HEK293 (cell line): Measurements from ENCODE around the gene CHID1.

Experiments used
- CTCF ChIA-PET: fragments of 350-600 bp; formaldehyde crosslinking; extraction: SDS; loops from one replicate; lab custom pipeline; 2021; ENCODE audit warnings: antibody characterized with exemption; lab: Yijun Ruan, JAX
- POLR2A ChIA-PET: fragments of 300-600 bp; formaldehyde crosslinking; extraction: SDS; loops from one replicate; lab custom pipeline; 2020; ENCODE audit warnings: antibody characterized with exemption, inconsistent platforms; lab: Yijun Ruan, JAX
- H3K27ac ChIP-seq: fragments of 200-500 bp; sonication (Bioruptor generic); 2 replicates; pipeline ENCODE4 v1.5.1; 2014; ENCODE audit warnings: low read depth, low read length, control low read depth, inconsistent platforms; ENCODE audit errors: extremely low read depth
- H3K36me3 ChIP-seq, 2 experiments: fragments of 200-500 bp in 1 of 2; sonication (Bioruptor generic) in 1 of 2; 1 replicate in 1 of 2; 2 replicates in 1 of 2; pipeline ENCODE4 v1.5.1; 2014 to 2017; ENCODE audit warnings: inconsistent platforms in 2 of 2, low read length in 2 of 2; ENCODE audit not compliant: control insufficient read depth in 2 of 2, insufficient read depth in 1 of 2
- H3K4me1 ChIP-seq: fragments of 200-500 bp; sonication (Bioruptor generic); 2 replicates; pipeline ENCODE4 v1.5.1; 2014; ENCODE audit warnings: mild to moderate bottlenecking, low read length, inconsistent platforms; ENCODE audit not compliant: control insufficient read depth, insufficient read depth
- H3K4me3 ChIP-seq: 2 replicates; pipeline ENCODE4 v1.5.1; 2011; ENCODE audit warnings: low read depth, mild to moderate bottlenecking, control low read depth, low read length, moderate library complexity
- H3K9me3 ChIP-seq: fragments of 200-500 bp; sonication (Bioruptor generic); 2 replicates; pipeline ENCODE4 v1.5.1; 2014; ENCODE audit warnings: low read depth, low read length, inconsistent platforms; ENCODE audit not compliant: control insufficient read depth, insufficient read depth
- ELK4 ChIP-seq: IDR thresholded peaks from 2 replicates; pipeline ENCODE4 v1.6.1; 2011; ENCODE audit warnings: mild to moderate bottlenecking, low read depth, low read length, borderline replicate concordance
- IKZF3 ChIP-seq: fragments of 450-650 bp; IDR thresholded peaks from 2 replicates; pipeline ENCODE4 v1.5.0; 2018; ENCODE audit warnings: missing biosample characterization, mild to moderate bottlenecking, missing genetic modification characterization, moderate library complexity
- PRDM1 ChIP-seq: fragments of 450-650 bp; formaldehyde crosslinking; IDR thresholded peaks from 2 replicates; pipeline ENCODE4; 2016; ENCODE audit warnings: missing biosample characterization, missing genetic modification characterization
- SP3 ChIP-seq: fragments of 450-650 bp; formaldehyde crosslinking; IDR thresholded peaks from 2 replicates; pipeline ENCODE4 v1.5.1; 2016; ENCODE audit warnings: missing biosample characterization, missing genetic modification characterization
- ZBTB7A ChIP-seq: fragments of 450-650 bp; formaldehyde crosslinking; IDR thresholded peaks from 2 replicates; pipeline ENCODE4 v1.5.1; 2016; ENCODE audit warnings: low read depth, missing biosample characterization, missing genetic modification characterization
- ZEB2 ChIP-seq: fragments of 450-650 bp; formaldehyde crosslinking; IDR thresholded peaks from 2 replicates; pipeline ENCODE4 v1.5.1; 2016; ENCODE audit warnings: missing biosample characterization, missing genetic modification characterization
- ZNF121 ChIP-seq: fragments of 450-650 bp; formaldehyde crosslinking; IDR thresholded peaks from 2 replicates; pipeline ENCODE4 v1.5.1; 2016; ENCODE audit warnings: missing biosample characterization, missing genetic modification characterization
- ZNF214 ChIP-seq: fragments of 450-650 bp; formaldehyde crosslinking; IDR thresholded peaks from 2 replicates; pipeline ENCODE4 v1.5.1; 2017; ENCODE audit warnings: missing biosample characterization, mild to moderate bottlenecking, missing genetic modification characterization, borderline replicate concordance
- ZNF223 ChIP-seq: fragments of 450-650 bp; formaldehyde crosslinking; IDR thresholded peaks from 2 replicates; pipeline ENCODE4 v1.5.1; 2016; ENCODE audit warnings: missing biosample characterization, missing genetic modification characterization
- ZNF366 ChIP-seq: fragments of 450-650 bp; formaldehyde crosslinking; conservative IDR thresholded peaks from 2 replicates; pipeline ENCODE4 v1.5.1; 2016; ENCODE audit warnings: missing biosample characterization, missing genetic modification characterization
- ZNF488 ChIP-seq: fragments of 450-650 bp; formaldehyde crosslinking; IDR thresholded peaks from 2 replicates; pipeline ENCODE4 v1.5.1; 2016; ENCODE audit warnings: missing biosample characterization, missing genetic modification characterization
- ZNF514 ChIP-seq: fragments of 450-650 bp; formaldehyde crosslinking; IDR thresholded peaks from 2 replicates; pipeline ENCODE4 v1.5.1; 2016; ENCODE audit warnings: missing biosample characterization, missing genetic modification characterization
- ZNF548 ChIP-seq: fragments of 450-650 bp; formaldehyde crosslinking; IDR thresholded peaks from 2 replicates; pipeline ENCODE4 v1.5.1; 2016; ENCODE audit warnings: missing biosample characterization, missing genetic modification characterization
- ZNF571 ChIP-seq: fragments of 450-650 bp; formaldehyde crosslinking; IDR thresholded peaks from 2 replicates; pipeline ENCODE4 v1.5.0; 2017; ENCODE audit warnings: missing biosample characterization, missing genetic modification characterization
- ZNF660 ChIP-seq: fragments of 450-650 bp; IDR thresholded peaks from 2 replicates; pipeline ENCODE4 v1.5.1; 2018; ENCODE audit warnings: missing biosample characterization, mild to moderate bottlenecking, missing genetic modification characterization
- ZNF830 ChIP-seq: fragments of 450-650 bp; IDR thresholded peaks from 2 replicates; pipeline ENCODE4 v1.5.0; 2018; ENCODE audit warnings: missing biosample characterization, missing genetic modification characterization, low read depth, mild to moderate bottlenecking, moderate library complexity
- ZSCAN16 ChIP-seq: fragments of 450-650 bp; formaldehyde crosslinking; IDR thresholded peaks from 2 replicates; pipeline ENCODE4 v1.5.1; 2016; ENCODE audit warnings: missing biosample characterization, missing genetic modification characterization
- TF ChIP-seq, protein P1 (sequence below): fragments of 450-650 bp; formaldehyde crosslinking; IDR thresholded peaks from 2 replicates; pipeline ENCODE4 v1.5.1; 2016; ENCODE audit warnings: missing biosample characterization, missing genetic modification characterization, borderline replicate concordance
- TF ChIP-seq, protein P2 (sequence below): fragments of 450-650 bp; formaldehyde crosslinking; IDR thresholded peaks from 2 replicates; pipeline ENCODE4 v1.5.1; 2016; ENCODE audit warnings: missing biosample characterization, missing genetic modification characterization
- TF ChIP-seq, protein P3 (sequence below): fragments of 450-650 bp; formaldehyde crosslinking; IDR thresholded peaks from 2 replicates; pipeline ENCODE4 v1.5.1; 2016; ENCODE audit warnings: missing biosample characterization, missing genetic modification characterization
- TF ChIP-seq, protein P4 (sequence below): fragments of 450-650 bp; formaldehyde crosslinking; IDR thresholded peaks from 2 replicates; pipeline ENCODE4 v1.5.1; 2016; ENCODE audit warnings: missing biosample characterization, missing genetic modification characterization

CHID1 gene

DNA sequence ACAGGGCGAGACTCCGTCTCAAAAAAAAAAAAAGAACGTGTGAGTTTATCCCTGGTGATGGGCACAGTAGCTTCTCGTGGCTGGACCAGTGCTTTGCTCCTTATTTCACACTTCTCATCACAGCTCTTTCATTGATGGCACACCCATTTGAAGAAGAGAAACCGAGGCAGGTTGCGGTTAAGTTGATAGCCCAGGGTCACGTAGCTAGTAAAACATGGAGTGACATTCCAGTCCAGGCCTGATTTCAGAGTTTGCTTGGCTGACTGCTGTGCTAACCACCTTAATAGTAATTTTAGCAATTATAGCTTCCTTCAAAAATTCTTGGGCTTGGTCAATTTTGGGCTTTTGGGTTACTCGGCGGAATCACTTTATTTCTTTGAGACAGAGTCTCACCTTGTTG, 40.9 kb upstream of the CHID1 start:
- Histone ChIP-seq H3K4me1 (no peaks in the 10 kb centered on the region), H3K36me3 (peaks cover 0 to 18% of the 10 kb centered on the region in 2 experiments; a peak in 2 of 3 replicates), H3K9me3 (no peaks in the 10 kb centered on the region), H3K27ac (no peak overlapping the region), H3K4me3 (no peak overlapping the region)
- CTCF ChIA-PET, result interaction anchor here (0.6 to 0.7 kb wide), 2 partner anchors 26 to 158 kb away, joined by 3 read pairs; partner anchors contain the start of gene AP2A2
- POLR2A ChIA-PET, result interaction anchor here (0.7 to 1.1 kb wide), 2 partner anchors 41 to 60 kb away, joined by 3 to 4 read pairs; partner anchors contain the start of gene CHID1
- TF ChIP-seq ZNF660 (tag by site-specific recombination), result no peak
- no peak for TF ChIP-seq ZNF121 (tag by site-specific recombination)
- TF ChIP-seq, protein P1, sequence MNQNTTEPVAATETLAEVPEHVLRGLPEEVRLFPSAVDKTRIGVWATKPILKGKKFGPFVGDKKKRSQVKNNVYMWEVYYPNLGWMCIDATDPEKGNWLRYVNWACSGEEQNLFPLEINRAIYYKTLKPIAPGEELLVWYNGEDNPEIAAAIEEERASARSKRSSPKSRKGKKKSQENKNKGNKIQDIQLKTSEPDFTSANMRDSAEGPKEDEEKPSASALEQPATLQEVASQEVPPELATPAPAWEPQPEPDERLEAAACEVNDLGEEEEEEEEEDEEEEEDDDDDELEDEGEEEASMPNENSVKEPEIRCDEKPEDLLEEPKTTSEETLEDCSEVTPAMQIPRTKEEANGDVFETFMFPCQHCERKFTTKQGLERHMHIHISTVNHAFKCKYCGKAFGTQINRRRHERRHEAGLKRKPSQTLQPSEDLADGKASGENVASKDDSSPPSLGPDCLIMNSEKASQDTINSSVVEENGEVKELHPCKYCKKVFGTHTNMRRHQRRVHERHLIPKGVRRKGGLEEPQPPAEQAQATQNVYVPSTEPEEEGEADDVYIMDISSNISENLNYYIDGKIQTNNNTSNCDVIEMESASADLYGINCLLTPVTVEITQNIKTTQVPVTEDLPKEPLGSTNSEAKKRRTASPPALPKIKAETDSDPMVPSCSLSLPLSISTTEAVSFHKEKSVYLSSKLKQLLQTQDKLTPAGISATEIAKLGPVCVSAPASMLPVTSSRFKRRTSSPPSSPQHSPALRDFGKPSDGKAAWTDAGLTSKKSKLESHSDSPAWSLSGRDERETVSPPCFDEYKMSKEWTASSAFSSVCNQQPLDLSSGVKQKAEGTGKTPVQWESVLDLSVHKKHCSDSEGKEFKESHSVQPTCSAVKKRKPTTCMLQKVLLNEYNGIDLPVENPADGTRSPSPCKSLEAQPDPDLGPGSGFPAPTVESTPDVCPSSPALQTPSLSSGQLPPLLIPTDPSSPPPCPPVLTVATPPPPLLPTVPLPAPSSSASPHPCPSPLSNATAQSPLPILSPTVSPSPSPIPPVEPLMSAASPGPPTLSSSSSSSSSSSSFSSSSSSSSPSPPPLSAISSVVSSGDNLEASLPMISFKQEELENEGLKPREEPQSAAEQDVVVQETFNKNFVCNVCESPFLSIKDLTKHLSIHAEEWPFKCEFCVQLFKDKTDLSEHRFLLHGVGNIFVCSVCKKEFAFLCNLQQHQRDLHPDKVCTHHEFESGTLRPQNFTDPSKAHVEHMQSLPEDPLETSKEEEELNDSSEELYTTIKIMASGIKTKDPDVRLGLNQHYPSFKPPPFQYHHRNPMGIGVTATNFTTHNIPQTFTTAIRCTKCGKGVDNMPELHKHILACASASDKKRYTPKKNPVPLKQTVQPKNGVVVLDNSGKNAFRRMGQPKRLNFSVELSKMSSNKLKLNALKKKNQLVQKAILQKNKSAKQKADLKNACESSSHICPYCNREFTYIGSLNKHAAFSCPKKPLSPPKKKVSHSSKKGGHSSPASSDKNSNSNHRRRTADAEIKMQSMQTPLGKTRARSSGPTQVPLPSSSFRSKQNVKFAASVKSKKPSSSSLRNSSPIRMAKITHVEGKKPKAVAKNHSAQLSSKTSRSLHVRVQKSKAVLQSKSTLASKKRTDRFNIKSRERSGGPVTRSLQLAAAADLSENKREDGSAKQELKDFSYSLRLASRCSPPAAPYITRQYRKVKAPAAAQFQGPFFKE (tag by site-specific recombination), result no peak
- TF ChIP-seq ZNF366 (tag by site-specific recombination), result no peak
- TF ChIP-seq ELK4, result no peak
- TF ChIP-seq ZNF548 (tag by site-specific recombination), result no peak
- no peak for TF ChIP-seq ZNF571 (tag by site-specific recombination)
- TF ChIP-seq ZNF488, result no peak
- no peak for TF ChIP-seq ZNF830 (tag by site-specific recombination)
- TF ChIP-seq IKZF3, result no peak
- no peak for TF ChIP-seq PRDM1 (tag by site-specific recombination)
- TF ChIP-seq ZNF514 (tag by site-specific recombination), result no peak
- TF ChIP-seq ZNF214, result no peak
- TF ChIP-seq SP3 (tag by site-specific recombination), result no peak

- CTCF ChIA-PET, result no interaction called here
- POLR2A ChIA-PET, result no interaction called here
- Histone ChIP-seq H3K4me3 (no peak overlapping the region), H3K36me3 (peaks cover 0 to 41% of the 10 kb centered on the region in 2 experiments; a peak in 2 of 3 replicates), H3K4me1 (no peaks in the 10 kb centered on the region), H3K9me3 (no peaks in the 10 kb centered on the region), H3K27ac (no peak overlapping the region)
- TF ChIP-seq ZNF223 (tag by site-specific recombination), result no peak
- TF ChIP-seq, protein P2, sequence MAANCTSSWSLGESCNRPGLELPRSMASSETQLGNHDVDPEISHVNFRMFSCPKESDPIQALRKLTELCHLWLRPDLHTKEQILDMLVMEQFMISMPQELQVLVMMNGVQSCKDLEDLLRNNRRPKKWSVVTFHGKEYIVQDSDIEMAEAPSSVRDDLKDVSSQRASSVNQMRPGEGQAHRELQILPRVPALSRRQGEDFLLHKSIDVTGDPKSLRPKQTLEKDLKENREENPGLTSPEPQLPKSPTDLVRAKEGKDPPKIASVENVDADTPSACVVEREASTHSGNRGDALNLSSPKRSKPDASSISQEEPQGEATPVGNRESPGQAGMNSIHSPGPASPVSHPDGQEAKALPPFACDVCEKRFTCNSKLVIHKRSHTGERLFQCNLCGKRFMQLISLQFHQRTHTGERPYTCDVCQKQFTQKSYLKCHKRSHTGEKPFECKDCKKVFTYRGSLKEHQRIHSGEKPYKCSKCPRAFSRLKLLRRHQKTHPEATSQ (tag by site-specific recombination), result no peak
- TF ChIP-seq, protein P3, sequence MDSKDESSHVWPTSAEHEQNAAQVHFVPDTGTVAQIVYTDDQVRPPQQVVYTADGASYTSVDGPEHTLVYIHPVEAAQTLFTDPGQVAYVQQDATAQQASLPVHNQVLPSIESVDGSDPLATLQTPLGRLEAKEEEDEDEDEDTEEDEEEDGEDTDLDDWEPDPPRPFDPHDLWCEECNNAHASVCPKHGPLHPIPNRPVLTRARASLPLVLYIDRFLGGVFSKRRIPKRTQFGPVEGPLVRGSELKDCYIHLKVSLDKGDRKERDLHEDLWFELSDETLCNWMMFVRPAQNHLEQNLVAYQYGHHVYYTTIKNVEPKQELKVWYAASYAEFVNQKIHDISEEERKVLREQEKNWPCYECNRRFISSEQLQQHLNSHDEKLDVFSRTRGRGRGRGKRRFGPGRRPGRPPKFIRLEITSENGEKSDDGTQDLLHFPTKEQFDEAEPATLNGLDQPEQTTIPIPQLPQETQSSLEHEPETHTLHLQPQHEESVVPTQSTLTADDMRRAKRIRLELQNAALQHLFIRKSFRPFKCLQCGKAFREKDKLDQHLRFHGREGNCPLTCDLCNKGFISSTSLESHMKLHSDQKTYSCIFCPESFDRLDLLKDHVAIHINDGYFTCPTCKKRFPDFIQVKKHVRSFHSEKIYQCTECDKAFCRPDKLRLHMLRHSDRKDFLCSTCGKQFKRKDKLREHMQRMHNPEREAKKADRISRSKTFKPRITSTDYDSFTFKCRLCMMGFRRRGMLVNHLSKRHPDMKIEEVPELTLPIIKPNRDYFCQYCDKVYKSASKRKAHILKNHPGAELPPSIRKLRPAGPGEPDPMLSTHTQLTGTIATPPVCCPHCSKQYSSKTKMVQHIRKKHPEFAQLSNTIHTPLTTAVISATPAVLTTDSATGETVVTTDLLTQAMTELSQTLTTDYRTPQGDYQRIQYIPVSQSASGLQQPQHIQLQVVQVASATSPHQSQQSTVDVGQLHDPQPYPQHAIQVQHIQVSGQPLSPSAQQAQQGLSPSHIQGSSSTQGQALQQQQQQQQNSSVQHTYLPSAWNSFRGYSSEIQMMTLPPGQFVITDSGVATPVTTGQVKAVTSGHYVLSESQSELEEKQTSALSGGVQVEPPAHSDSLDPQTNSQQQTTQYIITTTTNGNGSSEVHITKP, result no peak
- no peak for TF ChIP-seq ZSCAN16 (tag by site-specific recombination)
- TF ChIP-seq ZEB2 (tag by site-specific recombination), result no peak
- TF ChIP-seq ZBTB7A (tag by site-specific recombination), result no peak
- TF ChIP-seq, protein P4, sequence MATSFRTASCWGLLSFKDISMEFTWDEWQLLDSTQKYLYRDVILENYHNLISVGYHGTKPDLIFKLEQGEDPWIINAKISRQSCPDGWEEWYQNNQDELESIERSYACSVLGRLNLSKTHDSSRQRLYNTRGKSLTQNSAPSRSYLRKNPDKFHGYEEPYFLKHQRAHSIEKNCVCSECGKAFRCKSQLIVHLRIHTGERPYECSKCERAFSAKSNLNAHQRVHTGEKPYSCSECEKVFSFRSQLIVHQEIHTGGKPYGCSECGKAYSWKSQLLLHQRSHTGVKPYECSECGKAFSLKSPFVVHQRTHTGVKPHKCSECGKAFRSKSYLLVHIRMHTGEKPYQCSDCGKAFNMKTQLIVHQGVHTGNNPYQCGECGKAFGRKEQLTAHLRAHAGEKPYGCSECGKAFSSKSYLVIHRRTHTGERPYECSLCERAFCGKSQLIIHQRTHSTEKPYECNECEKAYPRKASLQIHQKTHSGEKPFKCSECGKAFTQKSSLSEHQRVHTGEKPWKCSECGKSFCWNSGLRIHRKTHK (tag by site-specific recombination), result no peak
- TF ChIP-seq, all 188 proteins: peak for 0
These were observed 37.1 kb upstream of the CHID1 start for GRCh38 chr11:947744-948143.
